Duodenal mucosa (tissue), 2 donors: ENCODE measurements around the gene STIL.

ENCODE experiments used
- H3K27ac ChIP-seq: one replicate; pipeline ENCODE4 v1.7.0; 2013; ENCODE audit warnings: low read depth, low read length
- H3K27me3 ChIP-seq, 2 donors: one replicate each; pipeline ENCODE4 v1.7.0; 2013; ENCODE audit warnings: low read length in 2 of 2, control low read depth in 1 of 2; ENCODE audit not compliant: insufficient read depth in 2 of 2, control insufficient read depth in 1 of 2
- H3K36me3 ChIP-seq, 2 donors: one replicate each; pipeline ENCODE4 v1.7.0; 2013; ENCODE audit warnings: low read length in 2 of 2, control low read depth in 1 of 2; ENCODE audit not compliant: insufficient read depth in 2 of 2, control insufficient read depth in 1 of 2
- H3K4me1 ChIP-seq, 2 donors: one replicate each; pipeline ENCODE4 v1.7.0; 2013; ENCODE audit warnings: low read length in 2 of 2, control low read depth in 1 of 2; ENCODE audit not compliant: insufficient read depth in 2 of 2, control insufficient read depth in 1 of 2
- H3K4me3 ChIP-seq, 2 donors: one replicate each; pipeline ENCODE4 v1.7.0; 2013; ENCODE audit warnings: low read length in 2 of 2, low read depth in 1 of 2
- H3K9ac ChIP-seq, 2 donors: one replicate each; pipeline ENCODE4 v1.7.0; 2013; ENCODE audit warnings: low read length in 2 of 2, low read depth in 1 of 2
- H3K9me3 ChIP-seq, 2 donors: one replicate each; pipeline ENCODE4 v1.7.0; 2013; ENCODE audit warnings: low read length in 2 of 2, control low read depth in 1 of 2; ENCODE audit not compliant: control insufficient read depth in 1 of 2

STIL gene

GRCh38 chr1:47223921-47224675, 89.8 kb downstream of the STIL start:
- Histone ChIP-seq H3K4me3 (no peak overlapping the region), H3K9me3 (no peaks in the 10 kb centered on the region), H3K27ac (no peak overlapping the region), H3K27me3 (peaks cover 64 to 74% of the 10 kb centered on the region in 2 donors), H3K9ac (no peak overlapping the region), H3K4me1 (peaks cover 5 to 11% of the 10 kb centered on the region in 2 donors), H3K36me3 (no peaks in the 10 kb centered on the region)

- Histone ChIP-seq H3K4me1 (peaks cover 5 to 11% of the 10 kb centered on the region in 2 donors), H3K9ac (no peak overlapping the region), H3K9me3 (no peaks in the 10 kb centered on the region), H3K4me3 (no peak overlapping the region), H3K27ac (no peak overlapping the region), H3K36me3 (no peaks in the 10 kb centered on the region), H3K27me3 (peaks cover 57 to 66% of the 10 kb centered on the region in 2 donors)
Measured at GRCh38 chr1:47223174-47223920, 90.6 kb downstream of the STIL start.

- no peak overlapping the region for H3K27ac ChIP-seq
- H3K27me3 ChIP-seq, result peaks cover 49 to 57% of the 10 kb centered on the region in 2 donors
- H3K4me3 ChIP-seq, result no peak overlapping the region
- no peak overlapping the region for H3K9ac ChIP-seq
- H3K4me1 ChIP-seq, result peaks cover 5 to 11% of the 10 kb centered on the region in 2 donors
- H3K9me3 ChIP-seq, result no peaks in the 10 kb centered on the region
- no peaks in the 10 kb centered on the region for H3K36me3 ChIP-seq
Measured at GRCh38 chr1:47222476-47222875, 91.5 kb downstream of the STIL start.

GRCh38 chr1:47219590-47220220, 94.2 kb downstream of the STIL start:
- no peak overlapping the region for H3K9ac ChIP-seq
- no peak overlapping the region for H3K27ac ChIP-seq
- no peaks in the 10 kb centered on the region for H3K36me3 ChIP-seq
- peaks cover 26 to 34% of the 10 kb centered on the region in 2 donors for H3K27me3 ChIP-seq
- H3K9me3 ChIP-seq, result no peaks in the 10 kb centered on the region
- H3K4me1 ChIP-seq, result peaks cover 0 to under 1% of the 10 kb centered on the region in 2 donors
- H3K4me3 ChIP-seq, result no peak overlapping the region

DNA sequence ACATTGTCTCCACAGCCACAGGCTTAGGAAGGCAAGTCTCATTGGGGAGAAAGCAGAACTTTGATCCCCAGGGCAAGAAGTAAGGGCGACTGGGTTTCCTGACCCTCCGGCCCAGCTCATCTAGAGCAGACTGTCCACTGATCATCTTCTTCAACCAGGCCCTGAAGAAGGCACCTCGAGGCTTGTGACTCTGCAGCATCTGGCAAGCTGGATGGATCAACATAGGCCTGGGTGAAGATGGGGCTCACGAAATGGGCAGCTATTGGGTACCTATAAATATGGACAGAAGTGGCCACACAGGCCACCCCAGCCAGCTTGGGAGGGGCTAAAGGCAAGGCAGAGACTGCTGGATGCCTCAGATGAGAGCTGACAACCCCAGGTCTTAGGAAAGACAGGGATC, 94.9 kb downstream of the STIL start:
- Histone ChIP-seq H3K9ac (no peak overlapping the region), H3K27ac (no peak overlapping the region), H3K4me3 (no peak overlapping the region), H3K27me3 (peaks cover 19 to 27% of the 10 kb centered on the region in 2 donors), H3K9me3 (no peaks in the 10 kb centered on the region), H3K36me3 (no peaks in the 10 kb centered on the region), H3K4me1 (no peaks in the 10 kb centered on the region)

GRCh38 chr1:47216278-47217059, 97.5 kb downstream of the STIL start:
- Histone ChIP-seq H3K36me3 (no peaks in the 10 kb centered on the region), H3K27ac (no peak overlapping the region), H3K27me3 (peaks cover 0 to 3% of the 10 kb centered on the region in 2 donors), H3K4me1 (peaks cover 0 to 2% of the 10 kb centered on the region in 2 donors), H3K9me3 (no peaks in the 10 kb centered on the region), H3K9ac (no peak overlapping the region), H3K4me3 (no peak overlapping the region)

DNA sequence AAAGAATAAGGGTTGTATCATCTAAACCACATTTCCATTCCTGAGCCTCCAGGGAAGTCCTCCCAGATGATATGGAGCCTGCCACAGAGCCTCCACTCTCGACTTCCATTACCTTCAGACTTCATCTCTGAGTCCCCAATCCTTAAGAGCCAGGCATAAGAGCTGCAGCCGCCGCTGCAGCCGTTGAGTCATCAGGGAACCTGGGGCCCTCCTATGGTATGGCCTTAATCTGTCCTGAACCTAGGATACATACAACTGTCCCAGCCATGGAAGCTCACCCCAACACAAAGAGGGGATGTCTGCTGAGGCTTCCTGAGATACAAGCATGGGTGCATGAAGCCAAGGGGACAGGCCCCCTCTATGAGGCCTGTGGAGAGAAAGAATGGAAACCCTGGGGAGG, 98.2 kb downstream of the STIL start:
- Histone ChIP-seq H3K9ac (no peak overlapping the region), H3K4me1 (peaks cover 0 to 4% of the 10 kb centered on the region in 2 donors), H3K36me3 (no peaks in the 10 kb centered on the region), H3K27me3 (no peaks in the 10 kb centered on the region), H3K9me3 (no peaks in the 10 kb centered on the region), H3K4me3 (no peak overlapping the region), H3K27ac (no peak overlapping the region)

DNA sequence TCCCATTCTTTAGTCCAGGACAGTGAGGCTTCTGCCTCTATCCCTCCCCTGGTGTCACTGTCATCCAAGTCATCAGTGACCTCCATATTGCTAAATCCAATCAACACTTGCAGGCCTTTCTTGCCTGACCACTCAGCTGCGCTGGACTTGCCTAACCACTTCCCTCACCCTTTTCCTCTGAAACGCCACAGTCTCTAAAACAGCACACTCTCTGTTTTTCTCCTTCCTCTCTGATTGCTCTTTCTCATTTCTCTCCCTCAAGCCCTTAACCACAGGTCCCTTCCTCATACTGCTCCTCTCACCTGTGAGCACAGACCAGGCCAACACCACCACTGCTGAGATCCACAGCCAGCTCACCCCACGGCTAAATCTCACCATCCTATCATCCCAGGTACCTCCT, 99.4 kb downstream of the STIL start:
- Histone ChIP-seq H3K27ac (no peak overlapping the region), H3K27me3 (no peaks in the 10 kb centered on the region), H3K4me1 (peaks cover 0 to 4% of the 10 kb centered on the region in 2 donors), H3K4me3 (no peak overlapping the region), H3K36me3 (no peaks in the 10 kb centered on the region), H3K9ac (no peak overlapping the region), H3K9me3 (no peaks in the 10 kb centered on the region)

- Histone ChIP-seq H3K4me1 (peaks cover 0 to 4% of the 10 kb centered on the region in 2 donors), H3K27me3 (no peaks in the 10 kb centered on the region), H3K36me3 (no peaks in the 10 kb centered on the region), H3K9ac (no peak overlapping the region), H3K4me3 (no peak overlapping the region), H3K9me3 (no peaks in the 10 kb centered on the region), H3K27ac (no peak overlapping the region)
Measured at GRCh38 chr1:47213230-47213963, 100.5 kb downstream of the STIL start.
